ENCODE data around the gene MTSS2.

Gene MTSS2

DNA sequence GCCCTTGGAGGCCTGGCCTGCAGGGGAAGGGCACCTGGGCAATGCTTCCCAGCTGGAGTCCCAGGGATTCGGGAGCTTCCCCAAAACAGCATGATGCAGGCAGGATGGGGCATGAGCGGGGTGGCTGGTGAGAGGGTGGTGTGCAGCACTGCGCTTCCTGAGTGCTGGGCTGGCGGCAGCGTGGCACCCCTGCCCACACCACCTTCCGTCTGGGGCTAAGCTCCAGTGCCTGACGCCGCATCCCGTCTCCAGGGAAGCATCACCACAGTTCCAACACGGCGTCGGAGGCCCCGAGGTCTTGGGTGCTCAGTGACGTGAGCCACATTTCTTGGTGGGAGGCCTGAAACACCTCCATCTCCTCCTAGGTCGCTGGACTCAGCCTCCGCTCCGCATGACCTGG lies 13.8 kb upstream of the MTSS2 start:
- DNase-seq = no peak

DNA sequence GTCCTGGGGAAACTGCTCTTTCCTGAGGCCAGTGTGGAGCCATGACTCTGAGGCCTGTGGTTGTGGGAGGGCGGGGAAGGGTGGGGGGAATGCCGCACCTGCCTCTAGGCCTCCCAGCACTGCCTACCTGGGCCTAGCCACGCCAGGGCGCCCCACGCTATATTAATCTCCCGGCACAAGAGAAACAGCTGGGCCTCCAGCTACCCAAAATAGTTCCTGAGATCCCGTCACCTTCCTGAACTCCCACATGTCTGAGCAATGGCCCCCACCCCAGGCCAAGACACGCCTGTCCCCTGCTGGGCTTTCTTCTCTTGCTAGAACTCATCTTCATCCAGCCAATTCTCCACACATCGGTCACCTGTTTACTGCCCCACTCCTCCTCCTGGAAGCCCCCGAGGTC lies 13.0 kb upstream of the MTSS2 start:
- no peak for DNase-seq

DNA sequence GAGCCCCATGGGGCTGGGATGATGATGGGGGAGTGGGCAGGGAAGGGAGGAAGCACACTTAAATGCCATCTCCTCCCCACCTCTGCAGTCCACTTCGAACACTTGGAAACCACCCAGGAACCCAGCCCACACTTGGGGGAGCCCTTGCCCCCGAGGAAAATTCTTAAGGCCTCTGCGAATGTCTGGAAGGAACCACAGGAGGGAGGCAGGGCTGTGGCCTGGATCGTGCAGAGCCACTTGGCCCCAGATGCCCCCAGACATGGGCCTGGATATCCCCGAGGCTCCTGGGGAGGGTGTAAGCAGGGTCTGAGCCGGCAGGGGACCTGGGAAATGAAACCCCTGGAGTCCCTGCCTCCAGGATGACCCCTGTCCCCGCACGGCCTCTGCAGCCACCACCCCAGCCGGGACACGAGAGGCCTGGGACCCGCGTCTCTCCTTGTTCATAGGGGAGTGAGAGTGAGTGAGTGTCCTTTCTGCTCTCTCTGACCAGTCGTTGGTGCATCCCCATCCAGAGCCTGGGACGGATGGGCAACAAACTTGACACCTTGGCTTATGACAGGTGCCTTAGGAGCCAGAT lies 11.8 kb upstream of the MTSS2 start:
- no peak for DNase-seq

DNA sequence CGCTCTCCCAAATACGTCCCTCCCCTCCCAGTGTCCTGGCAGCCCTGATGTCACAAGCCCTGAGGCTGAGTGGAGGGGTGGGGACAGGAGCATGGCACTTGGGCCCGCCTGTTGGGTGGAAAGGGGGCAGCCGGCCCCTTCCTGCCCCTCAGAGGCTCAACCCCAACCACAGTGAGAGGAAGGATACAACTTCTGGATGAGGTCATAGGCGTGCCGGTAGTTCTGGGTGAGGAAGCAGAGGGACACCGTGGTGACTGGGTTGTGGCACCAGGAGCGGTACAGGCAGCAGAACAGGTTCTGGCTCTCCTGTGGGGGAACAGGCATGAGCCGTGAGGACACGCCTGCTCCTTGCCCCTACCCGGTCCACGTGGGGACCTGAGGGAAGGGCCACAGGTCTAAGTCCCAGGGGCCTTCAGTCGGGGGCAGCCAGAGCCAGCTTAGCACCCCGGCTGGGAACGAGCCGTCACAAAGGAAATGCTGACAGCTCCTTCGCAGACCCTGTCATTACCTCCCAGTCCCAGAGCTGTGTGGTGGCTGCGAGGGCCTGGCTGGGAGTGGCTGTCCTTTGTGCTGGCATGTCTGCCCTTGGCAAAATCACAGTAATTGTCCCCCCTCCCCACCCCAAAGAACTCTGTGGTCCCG lies 11.2 kb upstream of the MTSS2 start:
- no peak for DNase-seq

DNA sequence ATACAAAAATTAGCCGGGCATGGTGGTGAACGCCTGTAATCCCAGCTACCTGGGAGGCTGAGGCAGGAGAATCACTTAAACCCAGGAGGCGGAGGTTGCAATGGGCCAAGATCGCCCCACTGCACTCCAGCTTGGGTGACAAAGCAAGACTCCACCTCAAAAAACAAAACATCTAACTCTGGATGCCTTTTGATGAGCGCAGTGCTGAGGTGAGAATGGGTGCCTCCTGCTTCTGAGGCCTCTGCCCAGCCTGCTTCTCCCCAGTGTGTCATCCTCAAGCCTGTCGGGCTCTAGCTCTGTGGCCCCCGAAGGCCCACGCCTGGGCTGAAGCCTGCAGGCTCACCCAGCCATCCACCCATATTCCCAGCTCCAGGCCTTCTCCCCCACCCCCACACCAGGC lies 10.5 kb upstream of the MTSS2 start:
- no peak for DNase-seq

DNA sequence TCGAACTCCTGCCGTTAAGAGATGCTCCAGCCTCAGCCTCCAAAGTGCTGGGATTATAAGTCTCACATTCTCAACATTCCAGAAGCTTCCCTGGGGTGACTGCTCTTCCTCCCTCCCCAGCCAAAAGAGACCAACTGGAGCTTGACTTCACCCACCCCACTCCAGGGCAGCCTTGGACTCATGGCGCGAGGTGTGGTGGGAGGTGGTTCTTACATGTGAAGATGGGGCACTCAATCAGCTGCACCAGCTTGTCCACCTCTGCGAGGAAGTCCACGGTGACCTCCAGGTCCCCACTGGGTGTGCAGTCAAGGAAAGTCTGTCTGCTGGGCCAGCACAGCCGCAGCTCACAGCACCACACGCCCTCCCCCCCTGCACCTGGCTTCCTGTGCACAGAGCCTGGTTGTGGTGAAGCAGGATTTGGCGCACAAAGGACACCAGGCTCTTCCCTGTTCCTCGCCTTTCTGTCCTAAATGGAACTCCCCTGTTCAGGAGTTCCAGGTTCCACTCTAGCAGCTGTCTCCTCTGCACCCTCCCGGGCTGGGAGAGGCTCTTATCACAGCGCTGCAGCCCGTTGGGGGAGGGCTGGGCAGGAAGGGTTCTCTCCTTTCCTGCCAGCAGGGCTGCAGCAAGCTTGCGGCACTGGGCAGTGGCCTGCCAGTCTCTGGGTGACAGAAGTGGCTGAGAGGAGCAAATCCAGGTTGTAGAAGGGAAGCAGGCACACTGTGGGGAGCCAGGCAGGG lies 9.6 kb upstream of the MTSS2 start:
- peak; percentile 5 to 42 (median 18) for DNase-seq

DNA sequence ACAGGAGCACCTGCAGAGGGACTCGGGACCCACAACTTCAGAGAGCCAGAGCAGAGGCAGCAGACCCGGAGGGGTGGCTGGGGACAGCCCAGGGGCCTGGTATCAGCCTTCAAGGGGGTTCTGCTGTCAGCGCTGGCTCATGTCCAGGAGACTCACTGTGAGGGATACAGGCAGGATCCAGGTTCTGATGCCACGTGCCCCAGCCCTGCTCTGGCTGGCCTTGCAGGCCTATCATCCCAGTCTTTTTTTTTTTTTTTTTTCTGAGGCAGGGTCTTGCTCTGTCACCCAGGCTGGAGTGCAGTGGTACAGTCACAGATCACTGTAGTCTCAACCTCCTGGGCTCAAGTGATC lies 9.0 kb upstream of the MTSS2 start:
- DNase-seq = peak in 1 of 3 experiments; percentile 25

DNA sequence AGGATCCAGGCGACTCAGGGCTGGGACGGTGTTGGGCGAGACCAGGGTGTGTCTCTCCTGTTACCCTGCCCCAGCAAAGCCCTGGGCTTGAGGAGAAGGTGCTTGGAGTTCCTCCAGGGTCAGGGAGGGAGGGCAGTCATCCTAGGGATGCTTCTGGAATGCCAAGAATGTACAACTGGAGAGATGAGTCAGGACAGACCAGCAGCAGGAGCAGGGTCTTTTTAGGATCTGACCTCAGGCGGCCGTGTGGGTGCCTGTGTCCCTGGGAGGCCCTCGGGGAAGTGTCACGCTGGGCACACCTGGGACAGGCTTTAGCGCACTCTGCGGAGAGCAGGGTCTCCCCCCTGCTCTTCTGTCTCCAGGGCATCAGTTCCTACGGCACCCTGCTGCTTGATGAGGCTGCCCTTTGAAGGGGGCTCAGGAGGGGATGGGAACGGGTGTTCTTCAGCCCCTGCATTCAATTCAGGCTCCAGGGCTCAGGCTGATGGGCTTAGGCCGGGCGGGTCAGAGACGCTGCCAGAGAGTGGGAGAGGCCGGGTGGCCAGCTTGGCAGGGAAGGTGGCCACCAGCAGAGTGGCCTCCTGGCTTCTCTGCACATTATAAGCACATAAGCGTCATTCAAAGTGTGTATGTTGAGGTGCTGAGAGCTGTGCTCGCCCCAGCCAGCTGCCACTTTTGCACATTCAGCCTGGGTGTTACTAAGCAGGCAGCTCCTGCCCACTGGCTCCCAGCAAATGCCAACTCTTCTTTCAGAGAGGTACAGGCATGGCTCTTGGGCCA lies 8.4 kb upstream of the MTSS2 start:
- peak in 2 of 3 experiments; percentile 24 to 42 for DNase-seq

DNA sequence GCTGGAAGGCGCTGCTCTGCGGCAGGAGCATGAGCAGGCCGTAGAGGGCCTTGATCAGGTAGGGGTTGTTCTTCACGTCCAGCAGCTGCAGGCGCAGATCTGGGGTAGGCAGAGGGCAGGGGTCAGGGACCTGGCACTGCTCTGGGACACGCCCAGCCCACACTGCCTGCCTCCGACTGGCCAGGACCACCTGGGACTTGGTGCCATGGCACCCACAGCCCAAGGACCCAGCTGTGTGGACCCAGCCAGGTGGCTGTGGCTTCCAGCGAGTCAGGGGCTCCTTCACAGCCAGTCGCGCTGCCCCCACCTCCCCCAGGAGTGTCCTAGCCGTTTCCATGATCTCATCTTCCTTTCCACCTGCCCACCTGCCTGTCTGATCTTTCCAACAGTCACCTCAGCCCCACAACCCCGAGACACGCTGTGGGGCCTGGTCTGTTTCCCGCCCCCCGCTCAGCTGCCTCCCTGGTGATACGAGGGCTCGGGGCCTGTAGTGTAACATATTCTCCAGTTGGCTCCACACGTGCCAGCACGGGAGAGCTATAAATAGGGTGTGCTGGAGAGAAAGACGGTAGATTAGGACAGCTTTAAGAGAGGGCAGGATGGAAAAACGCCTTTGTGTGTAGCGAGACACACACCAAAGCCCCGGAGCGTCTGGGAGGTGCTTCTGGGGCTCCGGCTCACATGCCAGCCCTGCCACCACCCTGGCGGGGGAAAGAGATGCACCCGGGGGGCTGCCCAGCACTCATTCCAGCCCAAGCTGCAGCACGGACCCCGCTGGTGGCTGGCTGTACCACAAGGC lies 7.2 kb upstream of the MTSS2 start:
- DNase-seq = peak in 1 of 3 experiments; percentile 18

DNA sequence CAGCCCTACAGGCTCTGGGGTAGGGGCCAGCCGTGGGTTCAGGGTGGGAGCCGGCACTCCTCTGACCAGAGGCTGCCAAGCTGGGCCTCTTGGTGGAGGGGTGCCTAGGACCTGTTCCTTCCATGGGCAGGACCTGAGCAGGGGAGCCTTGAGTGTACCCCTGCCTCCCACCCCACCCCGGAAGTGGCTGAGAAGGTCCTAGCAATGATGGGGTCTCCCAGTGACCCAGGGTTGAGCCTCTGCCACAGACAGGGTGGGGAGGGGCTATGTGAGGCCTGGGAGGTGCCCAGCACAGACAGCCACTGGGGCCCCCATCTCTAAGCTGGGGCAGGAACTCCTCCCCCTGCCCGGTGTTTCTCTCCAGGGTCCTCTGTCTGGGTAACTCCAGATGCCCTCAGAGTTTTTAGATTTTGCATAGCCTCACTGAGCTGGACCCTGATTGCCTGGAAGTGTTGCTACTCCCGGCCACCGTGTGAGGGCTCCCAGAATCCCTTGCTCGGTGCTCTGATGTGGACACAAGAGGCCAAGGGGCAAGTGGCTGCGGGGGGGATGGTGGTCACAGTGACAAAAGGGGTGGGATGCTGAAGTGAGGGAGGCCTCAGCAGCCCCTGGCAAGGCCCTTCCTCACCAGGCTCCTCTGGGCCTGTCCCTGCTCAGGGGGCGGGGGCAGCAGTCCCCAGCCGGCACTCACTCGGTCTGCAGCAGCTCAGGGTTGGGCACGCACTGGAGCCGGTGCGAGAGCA lies 6.4 kb upstream of the MTSS2 start:
- DNase-seq = no peak

DNA sequence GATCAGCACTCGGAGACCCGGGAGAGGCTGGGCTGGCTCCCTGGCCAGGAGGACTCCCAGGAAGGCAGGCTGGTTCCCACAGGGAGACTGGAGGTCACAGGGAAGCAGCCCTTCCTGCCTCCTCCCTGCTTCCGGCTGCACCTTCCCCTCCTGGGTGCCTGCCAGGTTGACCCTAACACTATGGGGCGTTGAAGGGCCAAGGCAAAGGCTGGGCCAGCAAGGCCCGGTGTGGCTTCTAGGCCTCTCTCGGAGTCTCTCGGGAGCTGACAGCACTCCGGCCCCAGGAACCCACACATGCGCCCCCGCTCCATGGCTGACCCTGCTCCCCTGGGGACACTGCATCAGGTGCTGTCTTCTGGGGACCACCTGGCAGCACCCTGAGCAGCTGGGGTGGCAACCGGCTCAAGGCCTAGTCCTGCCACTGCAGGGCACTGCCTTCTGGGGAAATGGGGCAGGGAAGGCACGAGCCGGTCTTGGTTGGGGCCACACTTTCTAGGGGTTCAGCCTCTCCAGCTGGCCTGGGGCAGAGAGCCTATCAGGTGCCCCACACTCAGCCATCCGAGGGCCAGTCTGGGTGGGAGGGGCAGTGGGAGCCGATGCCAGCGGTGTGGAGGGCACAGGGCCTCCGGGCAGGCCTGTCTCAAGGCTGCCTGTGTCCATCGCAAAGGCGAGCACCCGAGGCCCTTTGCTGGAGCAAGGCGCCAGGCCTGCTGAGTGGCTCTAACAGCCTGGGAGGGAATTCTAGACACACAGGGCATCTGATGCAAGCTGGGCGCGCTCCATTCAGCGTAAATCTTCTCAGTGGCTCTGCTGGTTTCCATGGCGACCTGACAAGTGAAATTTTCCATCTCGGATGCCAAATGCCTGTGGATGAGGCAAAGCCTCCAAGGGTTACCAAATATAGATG lies 5.6 kb upstream of the MTSS2 start:
- peak in 1 of 3 experiments; percentile 17 for DNase-seq

DNA sequence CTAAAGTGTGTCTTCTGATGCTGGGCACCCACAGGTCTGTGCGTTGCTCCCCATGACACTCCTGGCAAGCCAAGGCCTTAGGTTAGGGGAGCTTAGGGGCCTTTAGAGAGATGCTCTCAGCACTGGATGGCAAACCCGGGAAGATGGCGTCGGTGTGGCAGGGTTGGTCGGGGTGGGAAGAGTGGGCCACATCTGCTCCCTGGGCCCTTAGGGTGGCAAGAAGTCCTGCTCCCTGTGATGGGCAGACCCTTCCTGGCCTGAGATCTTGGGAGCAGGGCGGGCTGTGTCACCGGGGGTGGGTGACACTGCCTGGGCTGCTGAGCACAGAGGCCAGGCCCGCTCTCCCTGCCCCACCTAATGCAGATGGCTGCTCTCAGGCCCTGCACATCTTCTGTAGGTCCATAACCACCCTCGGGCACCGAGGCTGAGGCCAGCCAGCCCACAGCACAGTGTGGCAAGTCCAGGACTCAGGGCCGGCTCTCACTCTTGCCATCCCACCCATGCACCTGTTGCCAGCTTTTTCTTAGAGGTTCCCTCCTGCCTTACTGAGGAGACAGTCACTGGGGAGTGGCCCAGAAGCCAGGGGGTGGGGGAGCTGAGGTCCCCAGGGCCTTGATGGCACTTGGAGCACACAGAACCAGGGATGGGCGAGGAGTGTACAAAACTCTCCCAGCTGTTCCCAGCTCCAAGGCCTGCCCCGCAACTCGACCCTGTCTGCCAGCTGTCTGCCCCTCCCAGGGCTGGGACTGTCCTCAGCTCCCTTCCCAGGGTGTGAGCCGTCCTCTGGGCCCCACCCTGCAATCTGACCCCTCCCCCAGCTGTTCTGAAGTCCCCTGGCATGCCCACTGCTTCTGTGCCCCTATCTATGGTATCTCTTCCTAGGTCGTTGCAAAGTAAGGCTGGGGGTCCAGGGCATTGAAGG lies 4.4 kb upstream of the MTSS2 start:
- no peak for DNase-seq

DNA sequence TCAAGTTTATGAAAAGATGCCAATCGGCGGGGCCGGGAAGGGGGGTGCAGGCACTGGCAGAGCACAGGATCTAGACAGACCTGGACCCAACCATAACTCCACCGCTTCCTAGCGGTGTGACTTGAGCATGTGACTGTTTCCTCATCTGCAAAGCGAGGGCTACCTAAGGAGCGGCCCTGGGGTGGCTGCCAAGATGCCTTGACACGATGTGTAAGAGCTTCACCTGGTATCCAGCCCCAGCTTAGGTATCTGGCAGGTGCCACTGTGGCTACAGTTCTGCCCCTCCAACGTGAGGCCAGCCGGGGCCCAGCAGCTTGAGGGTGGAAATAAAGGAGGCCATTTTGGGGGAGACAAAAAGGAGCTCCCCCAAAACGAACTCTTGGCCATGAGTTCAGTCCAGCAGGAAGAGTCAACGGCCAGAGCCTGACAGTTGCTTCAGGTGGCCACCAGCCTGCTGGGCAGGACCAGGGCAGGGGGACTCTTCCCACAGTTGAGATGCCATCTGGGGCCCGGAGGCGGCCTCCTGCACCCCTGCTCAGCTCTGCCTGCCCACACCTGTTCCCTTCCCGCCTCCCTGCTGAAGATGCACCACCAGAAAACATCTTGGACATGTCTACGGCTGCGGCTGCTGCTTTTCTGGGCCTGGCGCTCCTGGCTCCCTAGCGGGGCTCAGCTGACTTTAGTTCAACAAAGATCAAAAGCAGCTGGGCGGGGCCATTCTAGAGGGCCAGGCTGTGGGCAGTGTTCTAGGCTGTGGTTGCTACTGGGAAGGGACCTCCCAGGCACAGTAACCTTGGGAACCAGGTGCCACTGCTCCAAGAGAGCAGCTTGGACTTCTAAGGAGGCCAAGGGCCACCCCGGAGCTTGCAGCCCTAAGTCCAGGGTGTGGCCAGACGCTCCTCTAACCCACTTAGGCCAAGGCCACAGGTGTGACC lies 3.4 kb upstream of the MTSS2 start:
- no peak for DNase-seq

DNA sequence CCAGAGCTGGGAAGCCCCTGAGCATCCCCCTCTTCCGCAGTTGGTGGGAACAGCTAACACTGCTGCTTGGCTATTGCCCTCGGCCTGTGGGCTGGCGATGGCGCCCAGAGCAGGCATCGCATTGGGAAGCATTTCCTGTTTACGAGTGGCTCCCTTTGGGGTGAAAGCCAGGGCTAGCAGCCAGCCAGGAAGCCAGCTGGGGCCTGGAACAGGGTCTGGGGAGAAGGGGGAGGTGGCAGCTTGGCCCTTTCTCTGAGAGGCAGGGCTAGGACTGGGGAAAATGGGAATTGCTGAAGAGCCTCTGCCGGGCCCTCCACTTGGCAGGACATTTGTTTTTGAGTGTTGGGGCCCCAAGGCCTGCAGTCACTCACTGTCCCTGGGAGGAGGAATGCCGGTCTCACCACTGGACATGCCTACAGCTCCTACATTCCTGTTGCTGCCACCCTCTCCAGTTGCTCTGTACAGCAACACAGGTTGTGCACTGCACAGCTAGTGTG lies 2.4 kb upstream of the MTSS2 start:
- DNase-seq = no peak

DNA sequence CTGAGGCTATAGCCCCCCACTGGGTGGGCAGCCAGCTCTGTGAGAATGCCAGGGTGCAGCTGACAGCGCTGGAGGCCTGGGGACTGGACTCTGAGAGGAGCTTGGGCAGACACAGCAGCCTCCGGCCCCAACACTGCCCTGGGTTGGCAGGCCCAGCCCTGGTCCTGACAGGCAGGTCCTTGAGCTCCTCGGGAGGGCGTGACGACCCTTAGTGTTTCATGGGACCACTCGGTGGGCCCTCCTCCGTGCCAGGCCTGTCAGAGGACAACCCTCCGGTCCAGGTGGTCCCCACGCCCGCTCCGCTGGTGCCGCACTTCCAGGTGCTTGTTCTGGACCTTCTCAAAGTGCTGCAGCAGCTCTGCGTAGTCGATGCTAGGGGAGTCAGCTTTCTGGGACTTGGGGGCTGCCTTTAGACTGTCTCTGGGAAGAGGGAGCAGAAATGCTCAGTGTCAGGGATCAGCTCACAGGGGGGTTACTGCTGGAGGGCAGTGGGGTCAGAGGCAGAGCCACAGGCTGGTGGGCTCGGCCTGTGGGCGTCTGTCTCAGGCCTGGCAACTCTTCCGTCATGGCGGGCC lies 1.9 kb upstream of the MTSS2 start:
- DNase-seq = no peak

DNA sequence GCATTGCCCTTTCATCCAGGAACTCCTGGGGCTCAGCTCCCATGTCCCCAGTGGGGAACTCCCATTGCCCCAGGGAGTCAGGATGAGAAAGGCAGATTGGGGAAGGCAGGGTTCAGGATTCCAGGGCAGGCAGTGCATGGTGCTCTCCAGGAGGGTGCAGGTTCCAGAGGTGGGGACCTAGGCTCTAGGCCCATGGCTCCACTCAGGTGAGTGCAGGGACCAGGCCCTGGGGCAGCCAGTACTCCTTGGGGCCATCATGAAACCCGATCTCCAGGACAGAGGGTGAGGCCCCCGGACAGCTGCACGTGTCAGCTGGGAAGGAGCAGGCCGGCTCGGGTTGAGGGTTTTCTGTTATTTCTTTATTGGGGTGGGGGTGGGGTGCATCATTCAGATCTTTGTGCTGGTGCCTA lies 1.3 kb upstream of the MTSS2 start:
- DNase-seq = peak in 1 of 3 experiments; percentile 10

DNA sequence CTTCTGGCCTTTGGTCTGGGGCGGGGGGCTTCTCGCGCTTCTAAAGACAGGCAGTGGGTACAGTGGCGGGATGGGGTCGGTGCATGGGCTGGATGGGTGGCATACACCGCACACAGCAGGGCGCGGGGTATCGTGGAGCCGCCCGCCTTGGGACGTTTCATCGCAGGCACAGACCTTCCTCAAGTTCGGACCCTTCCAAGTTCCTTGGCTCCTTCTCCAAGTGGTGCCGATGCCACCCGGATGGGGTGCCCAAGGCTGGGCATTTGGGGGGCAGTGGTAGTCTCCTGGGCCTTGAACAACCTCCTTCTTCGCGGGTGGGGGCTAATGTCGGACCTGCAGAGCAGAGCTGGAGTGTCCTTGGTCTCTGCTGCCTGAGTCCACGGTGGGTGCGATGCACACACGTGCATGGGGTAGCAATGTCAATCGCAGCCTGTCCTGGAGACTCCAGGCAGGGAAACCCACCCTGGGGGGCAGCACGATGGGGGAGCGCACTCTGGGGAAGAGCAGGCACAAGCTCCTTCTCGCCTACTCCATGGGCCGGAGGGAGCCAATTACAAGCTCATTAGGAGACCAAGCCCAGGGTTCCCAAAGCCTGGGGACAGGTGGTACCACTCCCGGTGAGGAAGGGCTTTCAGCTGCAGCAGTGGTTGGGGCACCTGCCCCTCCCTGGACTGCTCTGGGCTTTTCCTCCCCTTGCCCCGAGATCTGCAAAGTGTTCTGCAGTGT lies 686 bp upstream of the MTSS2 start:
- DNase-seq = peak in 2 of 3 experiments; percentile 28 to 30
